HEK293 (cell line): ENCODE data around the gene CFAP43.

Source experiments
- CTCF ChIA-PET: fragments of 350-600 bp; formaldehyde crosslinking; extraction: SDS; loops from one replicate; lab custom pipeline; 2021; ENCODE audit warnings: antibody characterized with exemption; lab: Yijun Ruan, JAX
- POLR2A ChIA-PET: fragments of 300-600 bp; formaldehyde crosslinking; extraction: SDS; loops from one replicate; lab custom pipeline; 2020; ENCODE audit warnings: antibody characterized with exemption, inconsistent platforms; lab: Yijun Ruan, JAX
- H3K27ac ChIP-seq: fragments of 200-500 bp; sonication (Bioruptor generic); 2 replicates; pipeline ENCODE4 v1.5.1; 2014; ENCODE audit warnings: low read depth, low read length, control low read depth, inconsistent platforms; ENCODE audit errors: extremely low read depth
- H3K36me3 ChIP-seq, 2 experiments: fragments of 200-500 bp in 1 of 2; sonication (Bioruptor generic) in 1 of 2; 1 replicate in 1 of 2; 2 replicates in 1 of 2; pipeline ENCODE4 v1.5.1; 2014 to 2017; ENCODE audit warnings: inconsistent platforms in 2 of 2, low read length in 2 of 2; ENCODE audit not compliant: control insufficient read depth in 2 of 2, insufficient read depth in 1 of 2
- H3K4me1 ChIP-seq: fragments of 200-500 bp; sonication (Bioruptor generic); 2 replicates; pipeline ENCODE4 v1.5.1; 2014; ENCODE audit warnings: mild to moderate bottlenecking, low read length, inconsistent platforms; ENCODE audit not compliant: control insufficient read depth, insufficient read depth
- H3K4me3 ChIP-seq: 2 replicates; pipeline ENCODE4 v1.5.1; 2011; ENCODE audit warnings: low read depth, mild to moderate bottlenecking, control low read depth, low read length, moderate library complexity
- H3K9me3 ChIP-seq: fragments of 200-500 bp; sonication (Bioruptor generic); 2 replicates; pipeline ENCODE4 v1.5.1; 2014; ENCODE audit warnings: low read depth, low read length, inconsistent platforms; ENCODE audit not compliant: control insufficient read depth, insufficient read depth
- AEBP2 ChIP-seq: fragments of 450-650 bp; formaldehyde crosslinking; IDR thresholded peaks from 2 replicates; pipeline ENCODE4 v1.5.1; 2016; ENCODE audit warnings: missing biosample characterization, missing genetic modification characterization, borderline replicate concordance
- CTCF ChIP-seq: fragments of 450-650 bp; formaldehyde crosslinking; IDR thresholded peaks from 2 replicates; pipeline ENCODE4 v1.5.1; 2016; ENCODE audit warnings: missing biosample characterization, missing genetic modification characterization
- GLIS1 ChIP-seq: fragments of 450-650 bp; formaldehyde crosslinking; IDR thresholded peaks from 2 replicates; pipeline ENCODE4 v1.5.1; 2016; ENCODE audit warnings: missing biosample characterization, missing genetic modification characterization
- IKZF3 ChIP-seq: fragments of 450-650 bp; IDR thresholded peaks from 2 replicates; pipeline ENCODE4 v1.5.0; 2018; ENCODE audit warnings: missing biosample characterization, mild to moderate bottlenecking, missing genetic modification characterization, moderate library complexity
- OSR2 ChIP-seq: fragments of 450-650 bp; formaldehyde crosslinking; IDR thresholded peaks from 2 replicates; pipeline ENCODE4 v1.5.1; 2016; ENCODE audit warnings: missing biosample characterization, missing genetic modification characterization
- PRDM1 ChIP-seq: fragments of 450-650 bp; formaldehyde crosslinking; IDR thresholded peaks from 2 replicates; pipeline ENCODE4; 2016; ENCODE audit warnings: missing biosample characterization, missing genetic modification characterization
- SP7 ChIP-seq: fragments of 450-650 bp; formaldehyde crosslinking; IDR thresholded peaks from 2 replicates; pipeline ENCODE4 v1.5.1; 2016; ENCODE audit warnings: missing biosample characterization, missing genetic modification characterization
- WT1 ChIP-seq: fragments of 450-650 bp; formaldehyde crosslinking; IDR thresholded peaks from 2 replicates; pipeline ENCODE4 v1.5.1; 2016; ENCODE audit warnings: missing biosample characterization, missing genetic modification characterization
- ZBTB17 ChIP-seq: fragments of 450-650 bp; formaldehyde crosslinking; IDR thresholded peaks from 2 replicates; pipeline ENCODE4 v1.5.1; 2016; ENCODE audit warnings: missing biosample characterization, missing genetic modification characterization
- ZNF248 ChIP-seq: fragments of 450-650 bp; formaldehyde crosslinking; IDR thresholded peaks from 2 replicates; pipeline ENCODE4 v1.5.1; 2017; ENCODE audit warnings: missing biosample characterization, missing genetic modification characterization
- ZNF423 ChIP-seq: fragments of 450-650 bp; formaldehyde crosslinking; IDR thresholded peaks from 2 replicates; pipeline ENCODE4 v1.5.1; 2016; ENCODE audit warnings: missing biosample characterization, missing genetic modification characterization
- ZNF473 ChIP-seq: fragments of 450-650 bp; formaldehyde crosslinking; IDR thresholded peaks from 2 replicates; pipeline ENCODE4 v1.5.1; 2017; ENCODE audit warnings: missing biosample characterization, missing genetic modification characterization
- ZNF549 ChIP-seq: fragments of 450-650 bp; IDR thresholded peaks from 2 replicates; pipeline ENCODE4 v1.5.1; 2018; ENCODE audit warnings: missing biosample characterization, missing genetic modification characterization, mild to moderate bottlenecking, inconsistent platforms, moderate library complexity
- ZNF580 ChIP-seq: fragments of 450-650 bp; formaldehyde crosslinking; IDR thresholded peaks from 2 replicates; pipeline ENCODE4 v1.5.1; 2016; ENCODE audit warnings: missing biosample characterization, missing genetic modification characterization
- ZNF585B ChIP-seq: fragments of 450-650 bp; formaldehyde crosslinking; IDR thresholded peaks from 2 replicates; pipeline ENCODE4 v1.5.1; 2016; ENCODE audit warnings: missing biosample characterization, missing genetic modification characterization
- ZNF645 ChIP-seq: fragments of 450-650 bp; formaldehyde crosslinking; IDR thresholded peaks from 2 replicates; pipeline ENCODE4; 2016; ENCODE audit warnings: missing biosample characterization, missing genetic modification characterization
- ZNF777 ChIP-seq: fragments of 450-650 bp; formaldehyde crosslinking; IDR thresholded peaks from 2 replicates; pipeline ENCODE4 v1.5.1; 2017; ENCODE audit warnings: missing biosample characterization, missing genetic modification characterization, borderline replicate concordance
- ZSCAN30 ChIP-seq: fragments of 450-650 bp; IDR thresholded peaks from 2 replicates; pipeline ENCODE4 v1.5.1; 2018; ENCODE audit warnings: missing biosample characterization, mild to moderate bottlenecking, missing genetic modification characterization, moderate library complexity

Gene CFAP43

GRCh38 chr10:104281694-104282093 is 49.5 kb upstream of the CFAP43 start (continued):
- TF ChIP-seq ZNF473 (tag by site-specific recombination), result no peak
- no peak for TF ChIP-seq ZNF248 (tag by site-specific recombination)
- no peak for TF ChIP-seq WT1 (tag by site-specific recombination)
- TF ChIP-seq ZNF777 (tag by site-specific recombination), result no peak

GRCh38 chr10:104279550-104280259 is 47.5 kb upstream of the CFAP43 start:
- H3K27ac ChIP-seq, result no peak overlapping the region
- H3K4me1 ChIP-seq, result no peaks in the 10 kb centered on the region
- no peaks in the 10 kb centered on the region for H3K9me3 ChIP-seq
- H3K36me3 ChIP-seq, result no peaks in the 10 kb centered on the region
- POLR2A ChIA-PET, result no interaction called here
- no peak for TF ChIP-seq IKZF3 (tag by site-specific recombination)
- CTCF ChIA-PET, result interaction anchor here (0.6 to 11.7 kb wide), 5 partner anchors 13 to 335 kb away, joined by 3 to 202 read pairs (median 3); no protein-coding TSS in a partner anchor
- H3K4me3 ChIP-seq, result no peak overlapping the region

GRCh38 chr10:104277785-104278184 is 45.6 kb upstream of the CFAP43 start:
- CTCF ChIA-PET, result interaction anchor here (0.6 to 11.7 kb wide), 4 partner anchors 15 to 556 kb away, joined by 3 to 202 read pairs (median 11); no protein-coding TSS in a partner anchor
- Histone ChIP-seq H3K4me3 (no peak overlapping the region), H3K27ac (no peak overlapping the region)
- TF ChIP-seq ZBTB17 (tag by site-specific recombination), result peak; percentile 65
- TF ChIP-seq ZNF549 (tag by site-specific recombination), result no peak
- TF ChIP-seq, all 188 proteins: peak for 1
- Histone ChIP-seq H3K36me3 (no peaks in the 10 kb centered on the region), H3K9me3 (no peaks in the 10 kb centered on the region), H3K4me1 (no peaks in the 10 kb centered on the region)
- POLR2A ChIA-PET, result interaction anchor here (1.4 kb wide), 1 partner anchor 9 kb away, joined by 3 read pairs; the partner anchor contains the start of gene GSTO2

GRCh38 chr10:104276192-104276591 is 44.0 kb upstream of the CFAP43 start:
- TF ChIP-seq ZNF549 (tag by site-specific recombination) (no peak), OSR2 (tag by site-specific recombination) (no peak)
- CTCF ChIA-PET, result interaction anchor here (0.6 to 11.7 kb wide), 9 partner anchors 10 to 75 kb away, joined by 3 to 202 read pairs (median 5); partner anchors contain the start of gene CFAP58
- POLR2A ChIA-PET, result no interaction called here

GRCh38 chr10:104274762-104275721 is 42.9 kb upstream of the CFAP43 start:
- POLR2A ChIA-PET, result interaction anchor here (0.7 to 1.9 kb wide), 4 partner anchors 20 to 427 kb away, joined by 3 to 9 read pairs (median 3); partner anchors contain the start of genes GSTO1 and ITPRIP
- H3K9me3 ChIP-seq, result no peaks in the 10 kb centered on the region
- H3K36me3 ChIP-seq, result no peaks in the 10 kb centered on the region
- no peaks in the 10 kb centered on the region for H3K4me1 ChIP-seq
- H3K4me3 ChIP-seq, result peak overlapping the region; percentile 33
- CTCF ChIA-PET, result interaction anchor here (0.6 to 11.7 kb wide), 35 partner anchors 8 to 401 kb away, joined by 3 to 202 read pairs (median 5); partner anchors contain the start of genes CFAP58, GSTO1 and ITPRIP
- no peak overlapping the region for H3K27ac ChIP-seq
- TF ChIP-seq ZSCAN30 (tag by site-specific recombination) (no peak), ZNF585B (no peak), SP7 (tag by site-specific recombination) (peak; percentile 55), CTCF (tag by site-specific recombination) (peak; percentile 86), ZNF645 (no peak), ZNF423 (peak; percentile 73), PRDM1 (no peak), AEBP2 (no peak), ZNF580 (tag by site-specific recombination) (0 out of 2 replicates have a peak, but pooled peaks have one; percentile 11), GLIS1 (tag by site-specific recombination) (peak; percentile 60)

More at GRCh38 chr10:104276192-104276591, 44.0 kb upstream of the CFAP43 start:
- H3K27ac ChIP-seq, result no peak overlapping the region
- no peak overlapping the region for H3K4me3 ChIP-seq
- no peaks in the 10 kb centered on the region for H3K36me3 ChIP-seq
- H3K4me1 ChIP-seq, result no peaks in the 10 kb centered on the region
- H3K9me3 ChIP-seq, result no peaks in the 10 kb centered on the region
